Skin epidermis (tissue), 12 donors: ENCODE measurements around the gene OR8B8.
"Not testable (repeated sequence)": the region's sequence is repeated elsewhere in the genome, so short reads cannot be mapped to it uniquely, and the experiment has no call there.

ENCODE experiments used
- H3K27ac ChIP-seq, 21 experiments: fragments of 200-600 bp; sonication (generic) in 11 of 21; one replicate each; pipeline ENCODE4 v1.5.0; 2020; ENCODE audit warnings: mild to moderate bottlenecking in 3 of 21, inconsistent platforms in 2 of 21, moderate library complexity in 2 of 21
- H3K4me3 ChIP-seq, 7 experiments: fragments of 200-600 bp; sonication (generic) in 2 of 7; one replicate each; pipeline ENCODE4 v1.5.0; 2020; ENCODE audit warnings: inconsistent platforms in 2 of 7, mild to moderate bottlenecking in 2 of 7, moderate library complexity in 1 of 7

Gene OR8B8

DNA sequence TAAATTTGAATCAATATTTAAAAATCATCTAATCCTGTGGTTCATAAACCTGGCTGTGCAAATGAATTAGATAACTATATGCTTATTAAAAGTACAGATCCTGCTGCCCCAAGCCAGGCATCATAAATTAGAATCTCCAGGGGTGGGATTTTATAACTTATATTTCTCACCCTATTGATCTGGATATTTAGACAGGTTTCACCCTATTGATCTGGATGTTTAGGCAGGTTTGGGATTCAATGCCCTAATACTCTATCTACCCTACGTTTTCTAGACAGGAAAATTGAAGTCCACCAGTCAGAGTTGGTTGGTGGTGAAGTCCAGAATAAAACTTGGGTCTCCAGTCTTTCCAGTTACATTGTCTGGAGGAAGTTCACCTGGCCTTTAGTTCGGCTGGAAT is 2.6 kb downstream of the OR8B8 start:
- no peak overlapping the region for H3K4me3 ChIP-seq
- H3K27ac ChIP-seq, result no peak overlapping the region

DNA sequence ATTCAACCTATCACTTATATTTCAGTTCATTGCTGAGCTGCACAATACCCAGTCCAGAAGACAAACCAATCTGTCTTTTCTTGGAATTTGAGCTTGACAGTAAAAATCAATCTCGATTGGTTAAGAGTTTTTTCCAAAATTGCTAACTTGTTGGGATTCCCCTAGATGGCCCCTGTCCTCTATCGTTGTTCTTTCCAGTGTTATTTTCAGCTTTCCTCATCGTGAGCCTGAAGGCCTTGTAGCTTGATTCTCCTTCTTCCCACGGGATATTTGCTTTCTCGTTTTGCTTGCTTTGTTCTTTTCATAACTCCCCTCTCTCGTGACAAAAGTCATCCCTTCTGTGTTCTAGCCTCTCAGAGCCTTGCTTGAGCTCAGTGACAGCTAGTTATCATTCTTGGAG is 3.1 kb downstream of the OR8B8 start:
- no peak overlapping the region for H3K4me3 ChIP-seq
- H3K27ac ChIP-seq, result no peak overlapping the region

GRCh38 chr11:124441519-124441918 is 4.0 kb downstream of the OR8B8 start:
- no peak overlapping the region for H3K4me3 ChIP-seq

GRCh38 chr11:124441081-124441480 is 4.4 kb downstream of the OR8B8 start:
- H3K4me3 ChIP-seq, result no peak overlapping the region
- H3K27ac ChIP-seq, result no peak overlapping the region

More at GRCh38 chr11:124441519-124441918, 4.0 kb downstream of the OR8B8 start:
- no peak overlapping the region for H3K27ac ChIP-seq

GRCh38 chr11:124440608-124441007 is 4.9 kb downstream of the OR8B8 start:
- H3K4me3 ChIP-seq, result no peak overlapping the region
- H3K27ac ChIP-seq, result no peak overlapping the region

GRCh38 chr11:124434699-124435098 is 10.8 kb downstream of the OR8B8 start:
- Histone ChIP-seq H3K4me3 (no peak overlapping the region), H3K27ac (no peak overlapping the region)

- no peak overlapping the region for H3K27ac ChIP-seq
- H3K4me3 ChIP-seq, result no peak overlapping the region
Measured at GRCh38 chr11:124429599-124429998, 15.9 kb downstream of the OR8B8 start.

DNA sequence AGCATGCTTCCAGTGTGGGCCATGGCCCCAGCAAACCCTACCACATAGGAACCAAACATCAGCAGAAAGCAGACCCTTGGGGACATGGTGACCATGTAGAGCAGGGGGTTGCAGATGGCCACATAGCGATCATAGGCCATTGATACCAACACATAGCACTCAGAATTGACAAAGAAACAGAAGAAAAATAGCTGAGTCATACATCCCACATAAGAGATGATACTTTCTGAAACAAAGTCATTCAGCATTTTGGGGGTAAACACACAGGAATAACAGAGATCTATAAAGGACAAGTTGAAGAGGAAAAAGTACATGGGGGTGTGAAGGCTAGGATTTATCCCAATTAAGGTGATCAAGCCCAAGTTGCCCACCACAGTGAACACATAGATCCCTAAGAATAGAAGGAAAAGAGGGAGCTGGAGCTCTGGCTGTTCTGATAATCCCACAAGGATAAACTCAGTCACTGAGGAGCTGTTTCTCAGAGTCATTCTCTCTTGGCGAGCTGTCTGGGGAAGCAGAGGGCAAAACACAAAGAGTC is 21.0 kb downstream of the OR8B8 start, which contains the start of gene OR8B4:
TSS of gene OR8B4 (minus strand) at position 488 of the 538 bp plus-strand sequence. CDS start at position 488, 0 bp downstream.
- Histone ChIP-seq H3K27ac (no peak within 1 kb of the TSS), H3K4me3 (no peak within 1 kb of the TSS)

DNA sequence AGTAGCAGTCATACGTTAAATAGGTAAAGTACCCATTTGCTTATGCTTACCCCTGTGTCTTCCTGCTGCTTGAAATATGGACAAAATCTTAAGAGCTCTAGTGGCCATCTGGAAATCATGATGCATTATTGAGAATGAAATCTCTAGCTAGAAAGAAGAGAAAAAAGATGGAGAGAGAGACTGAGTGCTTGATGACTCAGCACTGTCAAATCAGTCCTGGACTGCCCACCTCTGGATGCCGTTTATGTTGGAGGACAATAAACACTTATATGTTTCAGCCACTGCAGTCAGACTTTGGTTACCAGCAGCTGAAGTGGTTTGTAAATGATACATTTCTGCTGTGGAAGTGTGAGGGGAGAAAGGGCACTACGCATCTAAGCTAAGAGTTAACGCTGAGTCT is 24.5 kb downstream of the OR8B8 start:
- no peak overlapping the region for H3K4me3 ChIP-seq
- no peak overlapping the region for H3K27ac ChIP-seq

- Histone ChIP-seq H3K4me3 (no peak overlapping the region), H3K27ac (no peak overlapping the region)
Measured at GRCh38 chr11:124415356-124415923, 30.1 kb downstream of the OR8B8 start.

- Histone ChIP-seq H3K4me3 (no peak overlapping the region), H3K27ac (no peak overlapping the region)
Measured at GRCh38 chr11:124409906-124410305, 35.6 kb downstream of the OR8B8 start.

- Histone ChIP-seq H3K27ac (no peak overlapping the region), H3K4me3 (no peak overlapping the region)
Measured at GRCh38 chr11:124405581-124405980, 39.9 kb downstream of the OR8B8 start.

GRCh38 chr11:124403186-124403585 is 42.3 kb downstream of the OR8B8 start:
- H3K27ac ChIP-seq, H3K4me3 ChIP-seq: not testable (repeated sequence)

GRCh38 chr11:124402326-124402922 is 43.1 kb downstream of the OR8B8 start:
- H3K4me3 ChIP-seq, result no peak overlapping the region
- H3K27ac ChIP-seq, result no peak overlapping the region

- Histone ChIP-seq H3K27ac (no peak within 1 kb of the TSS), H3K4me3 (no peak within 1 kb of the TSS)
Measured at GRCh38 chr11:124398924-124399323, 46.6 kb downstream of the OR8B8 start, which contains the start of gene OR8B3. Gene OR8B3, minus strand, starts transcription at chr11:124399024. Its CDS starts 1,673 bp downstream, at chr11:124397351.

DNA sequence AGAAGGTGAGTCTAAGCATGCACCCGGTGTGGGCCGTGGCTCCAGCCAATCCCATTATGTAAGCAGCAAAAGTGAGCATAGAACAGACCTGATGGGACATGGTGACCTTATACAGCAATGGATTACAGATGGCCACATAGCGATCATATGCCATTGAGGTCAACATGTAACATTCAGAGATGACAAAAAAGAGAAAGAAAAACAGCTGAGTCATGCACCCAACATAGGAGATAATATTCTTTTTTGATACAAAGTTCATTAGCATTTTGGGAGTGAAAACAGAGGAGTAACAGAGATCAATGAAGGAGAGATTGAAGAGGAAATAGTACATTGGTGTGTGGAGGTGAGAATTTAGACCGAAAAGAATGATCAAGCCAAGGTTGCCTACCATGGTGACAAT is 48.6 kb downstream of the OR8B8 start:
- not testable (repeated sequence) for H3K4me3 ChIP-seq

DNA sequence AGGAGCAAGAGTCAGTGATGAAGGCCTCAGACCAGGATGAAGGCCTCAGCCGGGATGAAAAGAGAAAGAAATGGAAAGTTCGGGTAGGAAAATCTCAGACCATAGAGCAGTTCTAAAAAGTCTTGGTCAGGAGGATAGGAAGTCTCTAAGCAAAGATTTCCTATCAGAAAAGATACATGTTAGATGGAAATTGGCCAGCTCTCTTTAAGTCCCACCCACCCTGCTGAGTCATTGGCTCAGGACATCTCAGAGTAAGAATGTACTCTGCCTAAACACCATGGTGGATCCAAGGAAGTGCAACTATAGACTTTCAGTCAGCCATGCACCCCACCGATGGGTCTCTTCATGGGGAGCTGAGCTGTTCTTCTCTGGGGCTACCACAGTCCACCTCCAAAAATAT is 51.1 kb downstream of the OR8B8 start:
- H3K4me3 ChIP-seq, result no peak overlapping the region
- no peak overlapping the region for H3K27ac ChIP-seq

More for the DNA sequence above, 48.6 kb downstream of the OR8B8 start:
- not testable (repeated sequence) for H3K27ac ChIP-seq
